HG03460 (cell line): ENCODE measurements around the gene STYK1.

ENCODE experiments used
- ATAC-seq: cut with Tn5 transposase; IDR thresholded peaks from one replicate; pipeline ENCODE4 v1.9.1; 2021; ENCODE audit not compliant: unreplicated experiment

STYK1 gene

GRCh38 chr12:10571141-10571540 lies 102.7 kb downstream of the STYK1 start:
- ATAC-seq = no peak
